A549 (cell line): ENCODE measurements around the gene PTPRE. TPM values are rescaled to one million over a fixed set of nuclear protein-coding genes. Genes with fewer than 3 reads are reported as not detected.

Source experiments
- ATAC-seq, 2 experiments: fragments of 200-7000 bp in 1 of 2; fragments of >200 bp in 1 of 2; cut with Nextera tagmentation in 1 of 2; cut with Tn5 transposase in 1 of 2; 3 replicates each; pipeline versions ENCODE4 v1.8.0 to v1.9.1; 2018 to 2020; ENCODE audit warnings: mild to moderate bottlenecking in 1 of 2, moderate library complexity in 1 of 2
- CTCF ChIA-PET: fragments of 300-600 bp; sonication (Branson Sonifier 250); formaldehyde crosslinking; extraction: SDS; loops from one replicate; lab custom pipeline; 2021; ENCODE audit warnings: antibody characterized with exemption, inconsistent platforms; lab: Yijun Ruan, JAX
- POLR2A ChIA-PET: fragments of 350-600 bp; formaldehyde crosslinking; extraction: SDS; loops from one replicate; lab custom pipeline; 2021; ENCODE audit warnings: antibody characterized with exemption, inconsistent platforms; lab: Yijun Ruan, JAX
- DNase-seq, 2 experiments: peaks; one replicate each; pipeline versions ENCODE4 v3.0.0 to v3.0.0-alpha.2; 2011 to 2016; ENCODE audit warnings: low read depth in 1 of 2, low spot score in 1 of 2
- FAIRE-seq: peaks from 2 replicates; lab custom pipeline; 2011; peaks lifted over from hg19 to GRCh38; lab: Jason Lieb, UNC
- H3K27ac ChIP-seq, 2 experiments: fragments of >200 bp; sonication (Bioruptor Twin); formaldehyde crosslinking; 3 replicates each; pipeline ENCODE4 v1.5.1; 2016 to 2017
- H3K4me1 ChIP-seq: fragments of >200 bp; sonication (Bioruptor Twin); formaldehyde crosslinking; 3 replicates; pipeline ENCODE4 v1.6.1; 2016
- H3K4me2 ChIP-seq: fragments of >200 bp; sonication (Bioruptor Twin); formaldehyde crosslinking; 3 replicates; pipeline ENCODE4 v1.6.1; 2016
- H3K4me3 ChIP-seq: fragments of >200 bp; sonication (Bioruptor Twin); formaldehyde crosslinking; 3 replicates; pipeline ENCODE4 v1.5.1; 2016
- H3K9me3 ChIP-seq: fragments of >200 bp; sonication (Bioruptor Twin); formaldehyde crosslinking; 3 replicates; pipeline ENCODE4 v1.6.1; 2016
- BHLHE40 ChIP-seq: IDR thresholded peaks from 2 replicates; pipeline ENCODE4 v1.6.1; 2012; ENCODE audit warnings: low read depth, low read length, inconsistent platforms
- CBX8 ChIP-seq: fragments of 200-600 bp; sonication (generic); IDR thresholded peaks from 2 replicates; pipeline ENCODE4 v1.6.1; 2016
- CEBPB ChIP-seq, 2 experiments: fragments of >200 bp in 1 of 2; sonication (Bioruptor Twin) in 1 of 2; formaldehyde crosslinking in 1 of 2; IDR thresholded peaks; 2 replicates each; pipeline ENCODE4 v1.6.1; 2012 to 2016
- FOSB ChIP-seq: fragments of 250-450 bp; sonication (Bioruptor Pico); IDR thresholded peaks from 2 replicates; pipeline ENCODE4 v1.5.0; 2020; ENCODE audit warnings: mild to moderate bottlenecking, moderate library complexity
- FOXS1 ChIP-seq: fragments of 250-450 bp; sonication (Bioruptor Pico); IDR thresholded peaks from 2 replicates; pipeline ENCODE4 v1.5.0; 2020; ENCODE audit warnings: mild to moderate bottlenecking, moderate library complexity
- GATA3 ChIP-seq: IDR thresholded peaks from 2 replicates; pipeline ENCODE4 v1.6.1; 2012; ENCODE audit warnings: borderline replicate concordance
- HDAC2 ChIP-seq: fragments of 200-600 bp; sonication (generic); IDR thresholded peaks from 2 replicates; pipeline ENCODE4 v1.6.1; 2016
- HEYL ChIP-seq: fragments of 250-450 bp; sonication (Bioruptor Pico); IDR thresholded peaks from 2 replicates; pipeline ENCODE4 v1.8.0; 2021; ENCODE audit warnings: mild to moderate bottlenecking, moderate library complexity
- HOXA7 ChIP-seq: fragments of 250-450 bp; sonication (Bioruptor Pico); IDR thresholded peaks from 2 replicates; pipeline ENCODE4 v1.5.0; 2020; ENCODE audit warnings: mild to moderate bottlenecking, moderate library complexity
- HOXB13 ChIP-seq: fragments of 250-450 bp; sonication (Bioruptor Pico); IDR thresholded peaks from 2 replicates; pipeline ENCODE4 v1.5.0; 2020; ENCODE audit warnings: low read depth, mild to moderate bottlenecking, moderate library complexity
- JUN ChIP-seq, 2 experiments: fragments of >200 bp; sonication (Bioruptor Twin); formaldehyde crosslinking; IDR thresholded peaks; 2 replicates in 1 of 2; 3 replicates in 1 of 2; pipeline ENCODE4 v1.6.1; 2016 to 2017
- KDM1A ChIP-seq: fragments of 200-600 bp; sonication (generic); IDR thresholded peaks from 2 replicates; pipeline ENCODE4 v1.6.1; 2016; ENCODE audit warnings: low read depth, mild to moderate bottlenecking
- KDM5A ChIP-seq: fragments of 200-600 bp; sonication (generic); IDR thresholded peaks from 2 replicates; pipeline ENCODE4 v1.6.1; 2016; ENCODE audit warnings: antibody characterized with exemption, mild to moderate bottlenecking
- MAX ChIP-seq: IDR thresholded peaks from 2 replicates; pipeline ENCODE4 v1.6.1; 2012
- MYC ChIP-seq: IDR thresholded peaks from 2 replicates; pipeline ENCODE4 v1.6.1; 2012; ENCODE audit warnings: mild to moderate bottlenecking, inconsistent platforms, low read length, improper control_type of control experiment, borderline replicate concordance
- NFE2L2 ChIP-seq: fragments of 150-350 bp; conservative IDR thresholded peaks from 2 replicates; pipeline ENCODE4 v1.6.1; 2014; ENCODE audit warnings: low read length
- PBX3 ChIP-seq: IDR thresholded peaks from 2 replicates; pipeline ENCODE4 v1.6.1; 2012
- POLR2AphosphoS2 ChIP-seq: conservative IDR thresholded peaks from 2 replicates; pipeline ENCODE4 v1.6.1; 2012; ENCODE audit warnings: low read length, improper control_type of control experiment, inconsistent platforms
- RAD21 ChIP-seq, 2 experiments: fragments of >200 bp in 1 of 2; sonication (Bioruptor Twin) in 1 of 2; formaldehyde crosslinking in 1 of 2; IDR thresholded peaks in 1 of 2; conservative IDR thresholded peaks in 1 of 2; 2 replicates in 1 of 2; 3 replicates in 1 of 2; pipeline ENCODE4 v1.6.1; 2012 to 2018; ENCODE audit warnings: inconsistent platforms in 1 of 2
- RCOR1 ChIP-seq: fragments of 150-350 bp; IDR thresholded peaks from 2 replicates; pipeline ENCODE4 v1.6.1; 2014; ENCODE audit warnings: antibody characterized with exemption, low read length, low read depth
- REST ChIP-seq: fragments of 200-600 bp; sonication (generic); IDR thresholded peaks from 2 replicates; pipeline ENCODE4 v1.6.1; 2016; ENCODE audit warnings: antibody characterized with exemption, mild to moderate bottlenecking, moderate library complexity
- RFX5 ChIP-seq: fragments of 450-650 bp; IDR thresholded peaks from 2 replicates; pipeline ENCODE4 v1.7.1; 2014; ENCODE audit warnings: antibody characterized with exemption, mild to moderate bottlenecking, moderate library complexity
- SMC3 ChIP-seq: fragments of >200 bp; sonication (Bioruptor Twin); formaldehyde crosslinking; IDR thresholded peaks from 3 replicates; pipeline ENCODE4 v1.6.1; 2018; ENCODE audit warnings: inconsistent platforms
- SREBF2 ChIP-seq: fragments of 450-650 bp; IDR thresholded peaks from 2 replicates; pipeline ENCODE4 v1.6.1; 2014; ENCODE audit warnings: mild to moderate bottlenecking, moderate library complexity
- TP53 ChIP-seq: fragments of 250-450 bp; sonication (Bioruptor Pico); IDR thresholded peaks from 2 replicates; pipeline ENCODE4 v1.5.0; 2021; ENCODE audit warnings: mild to moderate bottlenecking, moderate library complexity
- USF2 ChIP-seq: fragments of 450-650 bp; IDR thresholded peaks from 2 replicates; pipeline ENCODE4 v1.6.1; 2014; ENCODE audit warnings: antibody characterized with exemption
- ZFP36 ChIP-seq: fragments of 450-650 bp; IDR thresholded peaks from 2 replicates; pipeline ENCODE4 v1.6.1; 2014; ENCODE audit warnings: borderline replicate concordance; ENCODE audit not compliant: partially characterized antibody
- ZNF302 ChIP-seq: fragments of 250-450 bp; sonication (Bioruptor Pico); IDR thresholded peaks from 2 replicates; pipeline ENCODE4 v1.9.0; 2021; ENCODE audit warnings: inconsistent platforms, mild to moderate bottlenecking, moderate library complexity
- WGBS: methylation state at CpG from one replicate; pipeline ENCODE4 v1.1.6; 2017; ENCODE audit errors: missing lambda C conversion rate; 5-methylcytosine and 5-hydroxymethylcytosine counted together
- polyA plus RNA-seq, 4 experiments: library from polyadenylated mRNA; depleted of rRNA in 3 of 4; stranded (reverse); fragments of >200 nt; fragmentation: RNase III in 1 of 4; extraction: RNeasy Plus Mini Kit Qiagen cat#74134 plus additional on column Dnase treatment in 1 of 4; gene quantifications; 2 replicates in 3 of 4; 3 replicates in 1 of 4; pipeline ENCODE4 v1.2.3, GENCODE V29; 2011 to 2017
- TF ChIP-seq, protein P1 (sequence below): IDR thresholded peaks from 2 replicates; pipeline ENCODE4 v1.6.1; 2012; ENCODE audit warnings: low read depth, borderline replicate concordance

The PTPRE gene
- polyA plus RNA-seq, 2 of the 4 experiments (the other 2 are of a cell fraction): 0.31 to 1.5 TPM

DNA sequence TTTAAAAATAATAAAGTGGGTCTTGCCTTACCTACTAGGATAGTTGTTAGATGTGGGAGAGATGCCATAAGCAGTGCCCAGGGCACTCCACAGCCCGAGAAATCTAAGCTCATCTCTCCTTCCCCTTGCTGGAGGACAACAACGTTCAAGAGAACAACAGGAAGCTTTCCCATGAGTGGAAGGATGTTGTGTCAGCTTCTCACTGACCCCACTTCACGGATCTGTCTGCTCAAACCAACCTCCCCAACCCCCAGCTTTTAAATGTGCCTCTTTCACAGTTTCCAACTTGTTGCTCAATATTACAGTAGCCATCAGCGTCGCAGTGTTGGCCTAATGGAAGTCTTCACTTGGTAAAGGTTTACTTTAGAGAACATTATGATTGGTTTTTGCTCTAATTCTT, 72.1 kb downstream of the PTPRE start:
- no peak for ATAC-seq
- no peak for FAIRE-seq
- H3K4me2 ChIP-seq: no peak overlapping the region
- 30% methylated on average over 5 of the region's 5 CpGs for WGBS
- no peak overlapping the region for H3K27ac ChIP-seq
- no peak for DNase-seq
- ChIA-PET CTCF (interaction anchor here (1.7 kb wide), 1 partner anchor 72 kb away, joined by 5 read pairs; the partner anchor contains the start of gene PTPRE), POLR2A (no interaction called here)
- H3K4me1 ChIP-seq: no peaks in the 10 kb centered on the region
- H3K9me3 ChIP-seq: peaks cover 16% of the 10 kb centered on the region; the same call in 2 of the 3 replicates
- no peak overlapping the region for H3K4me3 ChIP-seq
- TF ChIP-seq HEYL (CRISPR knock-in tag): no peak

GRCh38 chr10:127979566-127979965, 72.7 kb downstream of the PTPRE start:
- ChIA-PET POLR2A (no interaction called here), CTCF (interaction anchor here (1.2 to 1.7 kb wide), 3 partner anchors 10 to 97 kb away, joined by 3 to 5 read pairs (median 5); partner anchors contain the start of gene PTPRE)
- no peak overlapping the region for H3K4me2 ChIP-seq
- WGBS: 54% methylated on average over 2 of the region's 2 CpGs
- no peak for DNase-seq
- FAIRE-seq: no peak
- H3K4me3 ChIP-seq: no peak overlapping the region
- ATAC-seq: no peak
- H3K4me1 ChIP-seq: no peaks in the 10 kb centered on the region
- TF ChIP-seq SMC3: no peak
- TF ChIP-seq HOXB13: no peak
- no peak for TF ChIP-seq RCOR1
- TF ChIP-seq USF2: no peak
- no peak for TF ChIP-seq CEBPB (IDR thresholded peaks at IDR 0.05)
- TF ChIP-seq CBX8: no peak
- no peak for TF ChIP-seq JUN (IDR thresholded peaks at IDR 0.05)
- TF ChIP-seq HEYL (CRISPR knock-in tag): no peak
- TF ChIP-seq MAX: no peak
- TF ChIP-seq BHLHE40: no peak
- TF ChIP-seq KDM1A: no peak
- no peak for TF ChIP-seq GATA3
- TF ChIP-seq MYC: no peak
- TF ChIP-seq TP53 (CRISPR knock-in tag): no peak
- TF ChIP-seq NFE2L2: no peak
- TF ChIP-seq FOSB (CRISPR knock-in tag): no peak
- no peak for TF ChIP-seq HDAC2
- TF ChIP-seq ZNF302 (CRISPR knock-in tag): no peak
- no peak for TF ChIP-seq REST
- peaks cover 16% of the 10 kb centered on the region; the same call in 2 of the 3 replicates for H3K9me3 ChIP-seq
- no peak overlapping the region for H3K27ac ChIP-seq

- no peak overlapping the region for H3K4me3 ChIP-seq
- FAIRE-seq (no peak), DNase-seq (no peak), ATAC-seq (no peak)
- no peaks in the 10 kb centered on the region for H3K4me1 ChIP-seq
- H3K4me2 ChIP-seq: no peak overlapping the region
- TF ChIP-seq POLR2AphosphoS2: no peak
- no peak for TF ChIP-seq NFE2L2
- TF ChIP-seq FOSB (CRISPR knock-in tag): no peak
- no peak for TF ChIP-seq FOXS1
- TF ChIP-seq ZFP36: no peak
- TF ChIP-seq, protein P1, sequence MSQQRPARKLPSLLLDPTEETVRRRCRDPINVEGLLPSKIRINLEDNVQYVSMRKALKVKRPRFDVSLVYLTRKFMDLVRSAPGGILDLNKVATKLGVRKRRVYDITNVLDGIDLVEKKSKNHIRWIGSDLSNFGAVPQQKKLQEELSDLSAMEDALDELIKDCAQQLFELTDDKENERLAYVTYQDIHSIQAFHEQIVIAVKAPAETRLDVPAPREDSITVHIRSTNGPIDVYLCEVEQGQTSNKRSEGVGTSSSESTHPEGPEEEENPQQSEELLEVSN: no peak
- no peak for TF ChIP-seq HOXA7
- TF ChIP-seq KDM5A: no peak
- no peak for TF ChIP-seq PBX3
- TF ChIP-seq USF2: no peak
- no peak for TF ChIP-seq RAD21 (conservative IDR thresholded peaks at IDR 0.05 in 1 of 2, IDR thresholded peaks at IDR 0.05 in 1 of 2)
- no peak for TF ChIP-seq SREBF2
- TF ChIP-seq RFX5: no peak
- no peak overlapping the region for H3K27ac ChIP-seq
- POLR2A ChIA-PET: no interaction called here
- peaks cover 16% of the 10 kb centered on the region; the same call in 2 of the 3 replicates for H3K9me3 ChIP-seq
- CTCF ChIA-PET: interaction anchor here (0.9 to 1.6 kb wide), 4 partner anchors 8 to 99 kb away, joined by 3 to 5 read pairs (median 4); partner anchors contain the start of gene PTPRE
- 27% methylated on average over 4 of the region's 4 CpGs for WGBS
These were observed 74.0 kb downstream of the PTPRE start for GRCh38 chr10:127980898-127981297.
